Psoas muscle (tissue), 8 donors: ENCODE measurements around the gene COL4A2. TPM values are rescaled to one million over a fixed set of nuclear protein-coding genes. Genes with fewer than 3 reads are reported as not detected.
A peak's percentile ranks its signal among the peaks of the same experiment; 100 is the strongest.

Experiments
- ATAC-seq, 4 donors: fragments of 200-7000 bp; cut with Tn5 transposase; one replicate each; pipeline ENCODE4 v1.9.1; 2020; ENCODE audit warnings: moderate library complexity in 3 of 4, mild to moderate bottlenecking in 2 of 4
- DNase-seq, 2 donors: peaks; one replicate each; pipeline ENCODE4 v3.0.0-alpha.2; 2020
- H3K27ac ChIP-seq: fragments of 200-600 bp; one replicate; pipeline ENCODE4 v1.8.0; 2022
- H3K27me3 ChIP-seq, 3 donors: fragments of 200-600 bp in 1 of 3; one replicate each; pipeline versions ENCODE4 v1.6.1 to v1.8.0; 2013 to 2022; ENCODE audit warnings: low read length in 2 of 3, mild to moderate bottlenecking in 2 of 3, moderate library complexity in 1 of 3; ENCODE audit not compliant: insufficient read depth in 3 of 3
- H3K36me3 ChIP-seq, 2 donors: fragments of 200-600 bp in 1 of 2; one replicate each; pipeline versions ENCODE4 v1.6.1 to v1.8.0; 2013 to 2022; ENCODE audit warnings: low read depth in 1 of 2, mild to moderate bottlenecking in 1 of 2, moderate library complexity in 1 of 2; ENCODE audit not compliant: insufficient read depth in 1 of 2
- H3K4me1 ChIP-seq: fragments of 200-600 bp; one replicate; pipeline ENCODE4 v1.8.0; 2022
- H3K4me3 ChIP-seq: fragments of 200-600 bp; one replicate; pipeline ENCODE4 v1.8.0; 2022; ENCODE audit warnings: mild to moderate bottlenecking
- H3K9me3 ChIP-seq: fragments of 200-600 bp; one replicate; pipeline ENCODE4 v1.8.0; 2022
- CTCF ChIP-seq: fragments of 200-600 bp; IDR thresholded peaks from one replicate; pipeline ENCODE4 v1.8.0; 2022; ENCODE audit warnings: antibody characterized with exemption
- WGBS, 3 donors: extraction: QIAGEN DNeasy Blood & Tissue Kit; methylation state at CpG; one replicate each; pipeline versions ENCODE4 v1.1.6 to v1.1.7; 2013; 5-methylcytosine and 5-hydroxymethylcytosine counted together
- intact Hi-C, 2 donors: fragments of 100-400 bp; cut with DNase I; formaldehyde crosslinking; loops; one replicate each; pipeline versions ENCODE4 v1.11.0 to v1.14.2; 2022
- polyA plus RNA-seq, 3 donors: library from polyadenylated mRNA; stranded (reverse); fragments of 200-250 nt; gene quantifications; one replicate each; pipeline ENCODE4 v1.2.3, GENCODE V29; 2013
- total RNA-seq, 4 donors: library from RNA; stranded (reverse); fragmentation: NEBNext Ultra II Directional in 2 of 4; extraction: Animal tissue kit (Norgen Biotek cat#: 25700) in 2 of 4; gene quantifications; one replicate each; pipeline versions ENCODE4 v1.2.1 to v1.2.4, GENCODE V29; 2021 to 2023
- donor health status: healthy with polysubstance abuse.
- donor health status: DM: no; HTN: no; CAD: no; lungs with moderate emphysema.
- donor health status: Bipolar disorder and iron deficiency.
- donor health status: healthy.
- donor health status: DM: yes; HTN: yes; CAD: no.
- donor health status: DM: no; HTN: no; CAD: no.
- donor health status: DM: no; HTN: no; CAD: no.
- donor health status: DM: yes; HTN: yes; CAD: no.

The COL4A2 gene
- total and polyA plus RNA-seq, 7 donors: 25.8 to 84.5 (median 57.8) TPM

GRCh38 chr13:110518226-110518525 is 211.1 kb downstream of the COL4A2 start:
- Histone ChIP-seq H3K4me1 (no peaks in the 10 kb centered on the region), H3K9me3 (no peaks in the 10 kb centered on the region), H3K27ac (no peak overlapping the region), H3K36me3 (no peaks in the 10 kb centered on the region), H3K27me3 (no peaks in the 10 kb centered on the region), H3K4me3 (no peak overlapping the region)
- no peak for ATAC-seq
- intact Hi-C loops: no loop called here
- TF ChIP-seq CTCF: no peak
- WGBS, 3 donors: 74 to 82% (median 78%) methylated on average over 8 of the region's 8 CpGs
- DNase-seq: peak in 1 of 2 donors; percentile 23

- Histone ChIP-seq H3K27ac (no peak overlapping the region), H3K9me3 (no peaks in the 10 kb centered on the region), H3K27me3 (no peaks in the 10 kb centered on the region), H3K4me3 (no peak overlapping the region), H3K4me1 (no peaks in the 10 kb centered on the region), H3K36me3 (no peaks in the 10 kb centered on the region)
- ATAC-seq (no peak), DNase-seq (no peak)
- TF ChIP-seq CTCF: no peak
- intact Hi-C loops: no loop called here
- 78 to 84% (median 82%) methylated on average over 11 of the region's 11 CpGs for WGBS, 3 donors
Observed at GRCh38 chr13:110518571-110518970, 211.5 kb downstream of the COL4A2 start.

- WGBS, 3 donors: 92 to 98% (median 95%) methylated on average over 16 of the region's 16 CpGs
- ATAC-seq (no peak), DNase-seq (no peak)
- no peaks in the 10 kb centered on the region for H3K9me3 ChIP-seq
- intact Hi-C loops: no loop called here
- no peaks in the 10 kb centered on the region for H3K36me3 ChIP-seq
- H3K4me1 ChIP-seq: peaks cover 3% of the 10 kb centered on the region
- TF ChIP-seq CTCF: no peak
- no peak overlapping the region for H3K4me3 ChIP-seq
- no peak overlapping the region for H3K27ac ChIP-seq
- no peaks in the 10 kb centered on the region for H3K27me3 ChIP-seq
Observed at GRCh38 chr13:110519046-110519445, 212.0 kb downstream of the COL4A2 start.

- Histone ChIP-seq H3K4me3 (no peak overlapping the region), H3K27ac (no peak overlapping the region), H3K9me3 (no peaks in the 10 kb centered on the region), H3K27me3 (no peaks in the 10 kb centered on the region), H3K4me1 (peaks cover 4% of the 10 kb centered on the region), H3K36me3 (no peaks in the 10 kb centered on the region)
- intact Hi-C loops: no loop called here
- WGBS, 3 donors: 89 to 93% (median 91%) methylated on average over 7 of the region's 7 CpGs
- DNase-seq: peak in 1 of 2 donors; percentile 11
- no peak for TF ChIP-seq CTCF
- no peak for ATAC-seq
Observed at GRCh38 chr13:110519506-110519905, 212.4 kb downstream of the COL4A2 start.
